GM23338 (cell line): Measurements from ENCODE around the gene NSRP1. TPM values are rescaled to one million over a fixed set of nuclear protein-coding genes. Genes with fewer than 3 reads are reported as not detected.

Experiments used
- ATAC-seq: fragments of 200-7000 bp; cut with Tn5 transposase; 3 replicates; pipeline ENCODE4 v1.9.1; 2020
- DNase-seq: peaks from one replicate; pipeline ENCODE4 v3.0.0-alpha.2; 2015; ENCODE audit warnings: low spot score
- H2AFZ ChIP-seq: fragments of 200-600 bp; sonication (generic); 2 replicates; pipeline ENCODE4 v1.8.0; 2016; ENCODE audit warnings: antibody characterized with exemption, mild to moderate bottlenecking, moderate library complexity
- H3F3A ChIP-seq: fragments of 200-600 bp; sonication (generic); replicated peaks from 2 replicates; pipeline ENCODE4 v1.8.0; 2017; ENCODE audit warnings: antibody characterized with exemption, mixed run types, low read depth
- H3K27ac ChIP-seq: fragments of 200-600 bp; sonication (generic); 2 replicates; pipeline ENCODE4 v1.6.1; 2016; ENCODE audit warnings: low read depth
- H3K27me3 ChIP-seq: fragments of 200-600 bp; sonication (generic); 2 replicates; pipeline ENCODE4 v1.8.0; 2016; ENCODE audit warnings: mild to moderate bottlenecking, mixed run types, moderate library complexity; ENCODE audit not compliant: insufficient read depth
- H3K36me3 ChIP-seq: fragments of 200-600 bp; sonication (generic); 2 replicates; pipeline ENCODE4 v1.8.0; 2016; ENCODE audit warnings: mild to moderate bottlenecking; ENCODE audit not compliant: insufficient read depth
- H3K4me1 ChIP-seq: fragments of 200-600 bp; sonication (generic); 2 replicates; pipeline ENCODE4 v1.8.0; 2016; ENCODE audit warnings: mild to moderate bottlenecking, moderate library complexity; ENCODE audit not compliant: insufficient read depth
- H3K4me2 ChIP-seq: fragments of 200-600 bp; sonication (generic); 2 replicates; pipeline ENCODE4 v1.7.1; 2017; ENCODE audit warnings: mixed run types
- H3K4me3 ChIP-seq: fragments of 200-600 bp; sonication (generic); 2 replicates; pipeline ENCODE4 v1.6.1; 2016; ENCODE audit warnings: mixed run types
- H3K79me2 ChIP-seq: fragments of 200-600 bp; sonication (generic); replicated peaks from 2 replicates; pipeline ENCODE4 v1.8.0; 2017; ENCODE audit warnings: mild to moderate bottlenecking; ENCODE audit not compliant: insufficient read depth
- H3K9me2 ChIP-seq: fragments of 200-600 bp; sonication (generic); 2 replicates; pipeline ENCODE4 v1.8.0; 2017; ENCODE audit not compliant: insufficient read depth
- H4K20me1 ChIP-seq: fragments of 200-600 bp; sonication (generic); replicated peaks from 2 replicates; pipeline ENCODE4 v1.8.0; 2017; ENCODE audit warnings: mild to moderate bottlenecking; ENCODE audit not compliant: insufficient read depth
- H3K27ac Mint-ChIP-seq: 2 replicates; pipeline ENCODE4 v1.8.0; 2020; ENCODE audit warnings: inconsistent platforms, mild to moderate bottlenecking, moderate library complexity, mixed read lengths
- H3K27me3 Mint-ChIP-seq: 3 replicates; pipeline ENCODE4 v1.8.0; 2022; ENCODE audit warnings: low read depth, mild to moderate bottlenecking, moderate library complexity, mixed read lengths, inconsistent platforms; ENCODE audit not compliant: insufficient read depth, poor library complexity
- H3K36me3 Mint-ChIP-seq: 3 replicates; pipeline ENCODE4 v1.8.0; 2021; ENCODE audit warnings: low read depth, mild to moderate bottlenecking, inconsistent platforms, moderate library complexity, mixed read lengths
- H3K4me1 Mint-ChIP-seq: 3 replicates; pipeline ENCODE4 v1.8.0; 2020; ENCODE audit warnings: mild to moderate bottlenecking, inconsistent platforms, mixed read lengths
- H3K4me3 Mint-ChIP-seq: 3 replicates; pipeline ENCODE4 v1.8.0; 2021; ENCODE audit warnings: moderate library complexity, mild to moderate bottlenecking, inconsistent platforms, mixed read lengths
- H3K9me3 Mint-ChIP-seq: 3 replicates; pipeline ENCODE4 v1.8.0; 2020; ENCODE audit warnings: moderate library complexity, mild to moderate bottlenecking, inconsistent platforms, mixed read lengths
- CTCF ChIP-seq, 2 experiments: fragments of 200-600 bp in 1 of 2; sonication (generic) in 1 of 2; conservative IDR thresholded peaks; 2 replicates each; pipeline versions ENCODE4 v1.5.1 to v1.6.1; 2016 to 2017; ENCODE audit warnings: antibody characterized with exemption in 2 of 2, low read depth in 2 of 2, mild to moderate bottlenecking in 2 of 2, moderate library complexity in 1 of 2
- ETS1 ChIP-seq: IDR thresholded peaks from 2 replicates; pipeline ENCODE4 v1.6.1; 2016; ENCODE audit warnings: antibody characterized with exemption
- EZH2phosphoT487 ChIP-seq: fragments of 200-600 bp; sonication (generic); IDR thresholded peaks from one replicate; pipeline ENCODE4 v1.8.1; 2018; ENCODE audit warnings: antibody characterized with exemption; ENCODE audit not compliant: unreplicated experiment
- JUNB ChIP-seq: IDR thresholded peaks from one replicate; pipeline ENCODE4 v1.6.1; 2016; ENCODE audit warnings: antibody characterized with exemption; ENCODE audit not compliant: unreplicated experiment
- STAT1 ChIP-seq: IDR thresholded peaks from one replicate; pipeline ENCODE4 v1.6.1; 2016; ENCODE audit warnings: antibody characterized with exemption; ENCODE audit not compliant: unreplicated experiment
- ZNF114 ChIP-seq: fragments of 250-450 bp; sonication (Bioruptor Pico); IDR thresholded peaks from 2 replicates; pipeline ENCODE4 v1.5.0; 2020; ENCODE audit warnings: mild to moderate bottlenecking, moderate library complexity
- ZNF331 ChIP-seq: fragments of 250-450 bp; sonication (Bioruptor Pico); IDR thresholded peaks from 2 replicates; pipeline ENCODE4 v1.5.0; 2020; ENCODE audit warnings: low read depth, mild to moderate bottlenecking, moderate library complexity
- ZNF462 ChIP-seq: fragments of 250-450 bp; sonication (Bioruptor Pico); IDR thresholded peaks from 2 replicates; pipeline ENCODE4 v1.5.0; 2020; ENCODE audit warnings: mild to moderate bottlenecking, moderate library complexity
- polyA plus RNA-seq: library from polyadenylated mRNA; unstranded; fragments of >200 nt; fragmentation: Nextera tagmentation; extraction: Ambion mirVana; gene quantifications from 2 replicates; pipeline ENCODE4 v1.2.1, GENCODE V29; 2016
- total RNA-seq: library from RNA; depleted of rRNA; stranded (reverse); fragments of >200 nt; shearing (Covaris generic); gene quantifications from 2 replicates; pipeline ENCODE4 v1.2.3, GENCODE V29; 2014

The NSRP1 gene
- total and polyA plus RNA-seq, 2 experiments from 2014 or later, result 15.7 to 110 TPM

GRCh38 chr17:30226878-30227277 is 110.3 kb downstream of the NSRP1 start:
- H3F3A ChIP-seq, result no peaks in the 10 kb centered on the region
- H3K79me2 ChIP-seq, result no peaks in the 10 kb centered on the region
- no peaks in the 10 kb centered on the region for H3K4me1 ChIP-seq
- no peak for DNase-seq
- no peak overlapping the region for H3K4me2 ChIP-seq
- no peak overlapping the region for H2AFZ ChIP-seq
- TF ChIP-seq STAT1 (no peak), ZNF114 (CRISPR knock-in tag) (no peak), ETS1 (no peak)
- H3K27ac Mint-ChIP-seq, result no peak overlapping the region
- no peaks in the 10 kb centered on the region for H3K9me2 ChIP-seq
- H3K36me3 ChIP-seq, result no peaks in the 10 kb centered on the region
- 0 out of 2 replicates have a peak, but pooled peaks cover 3% of the 10 kb centered on the region for H3K27me3 ChIP-seq
- H3K27ac ChIP-seq, result no peak overlapping the region
- H3K4me3 ChIP-seq, result no peak overlapping the region
- no peaks in the 10 kb centered on the region for H3K9me3 Mint-ChIP-seq
- H3K27me3 Mint-ChIP-seq, result peaks cover 7% of the 10 kb centered on the region
- no peaks in the 10 kb centered on the region for H4K20me1 ChIP-seq
- H3K36me3 Mint-ChIP-seq, result no peaks in the 10 kb centered on the region
- peaks cover 7% of the 10 kb centered on the region for H3K4me1 Mint-ChIP-seq
- ATAC-seq, result no peak
- no peak overlapping the region for H3K4me3 Mint-ChIP-seq

GRCh38 chr17:30228011-30228410 is 111.4 kb downstream of the NSRP1 start:
- Histone ChIP-seq H3K4me2 (no peak overlapping the region), H2AFZ (no peak overlapping the region), H3K79me2 (no peaks in the 10 kb centered on the region), H3F3A (no peaks in the 10 kb centered on the region), H3K36me3 (no peaks in the 10 kb centered on the region), H3K9me2 (no peaks in the 10 kb centered on the region), H3K4me1 (no peaks in the 10 kb centered on the region), H3K27me3 (peaks cover 10% of the 10 kb centered on the region), H4K20me1 (no peaks in the 10 kb centered on the region), H3K27ac (no peak overlapping the region), H3K4me3 (no peak overlapping the region)
- H3K9me3 Mint-ChIP-seq, result no peaks in the 10 kb centered on the region
- no peak overlapping the region for H3K4me3 Mint-ChIP-seq
- peaks cover 7% of the 10 kb centered on the region for H3K4me1 Mint-ChIP-seq
- no peak for TF ChIP-seq EZH2phosphoT487
- TF ChIP-seq JUNB, result no peak
- no peak for TF ChIP-seq ZNF462 (CRISPR knock-in tag)
- no peak for TF ChIP-seq STAT1
- no peak for TF ChIP-seq ZNF331 (CRISPR knock-in tag)
- no peak for TF ChIP-seq CTCF (conservative IDR thresholded peaks at IDR 0.05; ENCODE audit: low read depth in 2 of 2)
- DNase-seq, result no peak
- peaks cover 12% of the 10 kb centered on the region for H3K27me3 Mint-ChIP-seq
- no peak overlapping the region for H3K27ac Mint-ChIP-seq
- H3K36me3 Mint-ChIP-seq, result no peaks in the 10 kb centered on the region
- no peak for ATAC-seq
